Measurements from ENCODE around the gene KIF22. TPM values are rescaled to one million over a fixed set of nuclear protein-coding genes. Genes with fewer than 3 reads are reported as not detected.
"Not testable (repeated sequence)": the region's sequence is repeated elsewhere in the genome, so short reads cannot be mapped to it uniquely, and the experiment has no call there.

KIF22 gene
- polyA plus RNA-seq, 4 donors: 49.6 to 76.4 (median 67.0) TPM

DNA sequence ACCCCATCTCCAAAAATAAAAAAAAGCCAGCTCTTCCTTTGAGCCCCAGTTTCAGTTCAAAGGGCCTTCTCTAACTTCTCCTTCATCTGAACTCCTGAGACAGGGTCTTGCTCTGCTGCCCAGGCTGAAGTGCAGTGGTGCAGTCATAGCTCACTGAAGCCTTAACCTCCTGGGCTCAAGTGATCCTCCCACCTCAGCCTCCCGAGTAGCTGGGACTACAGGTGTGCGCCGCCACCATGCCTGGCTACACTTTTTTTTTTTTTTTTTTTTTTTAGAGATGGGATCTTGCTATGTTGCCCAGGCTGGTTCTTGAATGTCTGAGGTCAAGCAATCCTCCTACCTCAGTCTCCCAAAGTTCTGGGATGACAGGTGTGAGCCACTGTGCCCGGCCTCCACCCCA, 42.7 kb downstream of the KIF22 start:
- DNase-seq (ENCODE audit: low read depth in 4 of 4, low spot score in 3 of 4): not testable (repeated sequence)

GRCh38 chr16:29834079-29834478, 43.5 kb downstream of the KIF22 start:
- DNase-seq (ENCODE audit: low read depth in 4 of 4, low spot score in 3 of 4): no peak

GRCh38 chr16:29835926-29836325, 45.4 kb downstream of the KIF22 start:
- no peak for DNase-seq (ENCODE audit: low read depth in 4 of 4, low spot score in 3 of 4)

DNA sequence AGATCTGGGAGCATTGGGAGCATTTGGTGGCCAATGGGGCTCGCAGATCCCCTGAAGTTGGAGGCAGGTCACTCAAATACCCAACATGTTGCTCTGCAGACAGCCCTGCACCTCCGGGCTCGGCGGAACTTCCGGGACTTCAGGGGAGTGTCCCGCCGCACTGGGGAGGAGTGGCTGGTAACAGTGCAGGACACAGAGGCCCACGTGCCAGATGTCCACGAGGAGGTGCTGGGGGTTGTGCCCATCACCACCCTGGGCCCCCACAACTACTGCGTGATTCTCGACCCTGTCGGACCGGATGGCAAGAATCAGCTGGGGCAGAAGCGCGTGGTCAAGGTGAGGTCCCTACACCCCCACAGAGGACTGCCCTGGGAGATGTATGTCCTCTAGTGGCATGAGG, 46.1 kb downstream of the KIF22 start:
- no peak for DNase-seq (ENCODE audit: low read depth in 4 of 4, low spot score in 3 of 4)

GRCh38 chr16:29837841-29838240, 47.3 kb downstream of the KIF22 start:
- no peak for DNase-seq (ENCODE audit: low read depth in 4 of 4, low spot score in 3 of 4)

GRCh38 chr16:29839822-29840221, 49.3 kb downstream of the KIF22 start:
- no peak for DNase-seq (ENCODE audit: low read depth in 4 of 4, low spot score in 3 of 4)

DNA sequence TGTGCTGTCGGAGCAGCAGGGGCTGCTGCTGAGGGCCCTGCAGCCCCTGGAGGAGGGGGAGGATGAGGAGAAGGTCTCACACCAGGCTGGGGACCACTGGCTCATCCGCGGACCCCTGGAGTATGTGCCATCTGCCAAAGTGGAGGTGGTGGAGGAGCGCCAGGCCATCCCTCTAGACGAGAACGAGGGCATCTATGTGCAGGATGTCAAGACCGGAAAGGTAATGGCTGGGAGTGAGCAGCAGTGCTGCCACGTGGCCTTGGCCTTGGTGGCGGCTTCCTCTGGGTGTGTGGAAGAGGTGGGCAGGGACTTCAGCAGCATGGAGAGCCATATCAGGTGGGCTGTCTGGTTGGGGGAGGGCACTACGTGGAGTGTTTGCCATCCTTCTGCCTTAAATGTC, 49.7 kb downstream of the KIF22 start:
- DNase-seq (ENCODE audit: low read depth in 4 of 4, low spot score in 3 of 4): no peak

GRCh38 chr16:29841631-29842030, 51.1 kb downstream of the KIF22 start:
- DNase-seq (ENCODE audit: low read depth in 4 of 4, low spot score in 3 of 4): no peak

DNA sequence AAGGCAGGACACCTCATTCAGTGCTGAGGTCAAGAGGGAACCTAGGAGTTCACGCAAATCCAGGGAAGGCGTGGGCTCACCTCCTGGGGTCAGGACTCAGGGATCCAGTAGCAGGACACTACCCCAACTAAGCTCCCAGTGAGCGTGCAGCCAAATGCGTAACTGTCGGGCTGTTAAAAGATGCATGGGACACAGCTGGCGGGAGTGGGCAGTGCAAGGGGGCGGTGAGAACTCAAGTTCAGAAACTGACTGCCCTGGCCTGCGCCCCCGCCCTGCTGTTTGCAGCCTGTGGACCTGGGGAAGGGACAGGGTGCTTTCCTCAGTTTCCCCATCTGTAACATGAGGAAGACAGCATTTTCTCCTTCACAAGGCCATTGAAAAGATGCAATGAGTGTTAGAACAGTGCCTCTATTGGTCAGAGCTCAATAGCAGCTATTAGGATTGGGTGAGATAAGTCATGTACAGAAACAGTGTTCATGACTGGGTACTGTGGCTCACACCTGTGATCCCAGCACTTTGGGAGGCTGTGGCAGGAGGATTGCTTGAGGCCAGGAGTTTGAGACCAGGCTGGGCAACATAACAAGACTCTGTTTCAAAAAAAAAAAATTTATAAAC, 52.3 kb downstream of the KIF22 start:
- DNase-seq (ENCODE audit: low read depth in 4 of 4, low spot score in 3 of 4): no peak

- no peak for DNase-seq (ENCODE audit: low read depth in 4 of 4, low spot score in 3 of 4)
These were observed 53.4 kb downstream of the KIF22 start for GRCh38 chr16:29843931-29844330.

- no peak for DNase-seq (ENCODE audit: low read depth in 4 of 4, low spot score in 3 of 4)
These were observed 54.2 kb downstream of the KIF22 start for GRCh38 chr16:29844575-29845331.

DNA sequence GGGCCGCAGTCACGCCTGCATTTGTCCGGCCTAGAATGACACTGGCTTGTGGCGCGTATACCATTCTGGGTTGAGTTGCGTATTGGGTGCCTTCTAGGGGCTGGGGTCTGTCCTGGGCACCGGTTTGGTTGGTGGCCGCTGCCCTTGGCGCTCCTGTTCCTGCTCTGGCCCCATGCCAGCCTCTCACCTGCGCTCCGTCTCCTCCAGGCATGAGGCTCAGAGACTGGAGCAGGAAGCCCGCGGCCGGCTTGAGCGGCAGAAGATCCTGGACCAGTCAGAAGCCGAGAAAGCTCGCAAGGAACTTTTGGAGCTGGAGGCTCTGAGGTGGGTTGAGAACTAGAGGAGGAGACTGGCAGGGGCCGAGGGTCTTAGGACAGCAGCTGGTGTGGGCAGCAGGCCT, 55.1 kb downstream of the KIF22 start:
- no peak for DNase-seq (ENCODE audit: low read depth in 4 of 4, low spot score in 3 of 4)

GRCh38 chr16:29848420-29849297, 58.1 kb downstream of the KIF22 start:
- DNase-seq (ENCODE audit: low read depth in 4 of 4, low spot score in 3 of 4): no peak

- DNase-seq (ENCODE audit: low read depth in 4 of 4, low spot score in 3 of 4): no peak
These were observed 59.0 kb downstream of the KIF22 start for GRCh38 chr16:29849505-29849904.

- DNase-seq (ENCODE audit: low read depth in 4 of 4, low spot score in 3 of 4): no peak
These were observed 60.4 kb downstream of the KIF22 start for GRCh38 chr16:29850998-29851397.

- no peak for DNase-seq (ENCODE audit: low read depth in 4 of 4, low spot score in 3 of 4)
These were observed 62.1 kb downstream of the KIF22 start for GRCh38 chr16:29852654-29853053.

GRCh38 chr16:29854520-29855100, 64.1 kb downstream of the KIF22 start:
- DNase-seq (ENCODE audit: low read depth in 4 of 4, low spot score in 3 of 4): no peak
